Measurements from ENCODE around the gene ARL6IP4.

GRCh38 chr12:123003257-123003656 is 22.8 kb downstream of the ARL6IP4 start:
- TF ChIP-seq, protein P1, sequence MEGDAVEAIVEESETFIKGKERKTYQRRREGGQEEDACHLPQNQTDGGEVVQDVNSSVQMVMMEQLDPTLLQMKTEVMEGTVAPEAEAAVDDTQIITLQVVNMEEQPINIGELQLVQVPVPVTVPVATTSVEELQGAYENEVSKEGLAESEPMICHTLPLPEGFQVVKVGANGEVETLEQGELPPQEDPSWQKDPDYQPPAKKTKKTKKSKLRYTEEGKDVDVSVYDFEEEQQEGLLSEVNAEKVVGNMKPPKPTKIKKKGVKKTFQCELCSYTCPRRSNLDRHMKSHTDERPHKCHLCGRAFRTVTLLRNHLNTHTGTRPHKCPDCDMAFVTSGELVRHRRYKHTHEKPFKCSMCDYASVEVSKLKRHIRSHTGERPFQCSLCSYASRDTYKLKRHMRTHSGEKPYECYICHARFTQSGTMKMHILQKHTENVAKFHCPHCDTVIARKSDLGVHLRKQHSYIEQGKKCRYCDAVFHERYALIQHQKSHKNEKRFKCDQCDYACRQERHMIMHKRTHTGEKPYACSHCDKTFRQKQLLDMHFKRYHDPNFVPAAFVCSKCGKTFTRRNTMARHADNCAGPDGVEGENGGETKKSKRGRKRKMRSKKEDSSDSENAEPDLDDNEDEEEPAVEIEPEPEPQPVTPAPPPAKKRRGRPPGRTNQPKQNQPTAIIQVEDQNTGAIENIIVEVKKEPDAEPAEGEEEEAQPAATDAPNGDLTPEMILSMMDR (IDR thresholded peaks at IDR 0.05), result no peak
- TF ChIP-seq FOXJ3 (CRISPR knock-in tag; IDR thresholded peaks at IDR 0.05; ENCODE audit: borderline replicate concordance) (no peak), ELF4 (CRISPR knock-in tag; IDR thresholded peaks at IDR 0.05; ENCODE audit: low read depth) (no peak), FOXP1 (CRISPR knock-in tag; IDR thresholded peaks at IDR 0.05; ENCODE audit: borderline replicate concordance) (no peak), HMGXB4 (CRISPR knock-in tag; IDR thresholded peaks at IDR 0.05) (no peak)
- TF ChIP-seq, protein P2, sequence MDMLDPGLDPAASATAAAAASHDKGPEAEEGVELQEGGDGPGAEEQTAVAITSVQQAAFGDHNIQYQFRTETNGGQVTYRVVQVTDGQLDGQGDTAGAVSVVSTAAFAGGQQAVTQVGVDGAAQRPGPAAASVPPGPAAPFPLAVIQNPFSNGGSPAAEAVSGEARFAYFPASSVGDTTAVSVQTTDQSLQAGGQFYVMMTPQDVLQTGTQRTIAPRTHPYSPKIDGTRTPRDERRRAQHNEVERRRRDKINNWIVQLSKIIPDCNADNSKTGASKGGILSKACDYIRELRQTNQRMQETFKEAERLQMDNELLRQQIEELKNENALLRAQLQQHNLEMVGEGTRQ (CRISPR knock-in tag; IDR thresholded peaks at IDR 0.05), result no peak

All from WTC11 (cell line).